ENCODE data around the gene SCAMP2. TPM values are rescaled to one million over a fixed set of nuclear protein-coding genes. Genes with fewer than 3 reads are reported as not detected.
A peak's percentile ranks its signal among the peaks of the same experiment; 100 is the strongest.

Gene SCAMP2
- polyA plus RNA-seq, 1 donor from 2014 or later = 4.5 TPM

- Histone ChIP-seq H2AFZ (ENCODE audit: low read depth, low read length) (peak within 1 kb of the TSS; percentile 65), H3K9ac (ENCODE audit: low read length) (peak within 1 kb of the TSS; percentile 96), H3K4me3 (ENCODE audit: low read length) (peak within 1 kb of the TSS; percentile 96), H3F3A (ENCODE audit: insufficient read depth, low read length, poor library complexity, severe bottlenecking) (peaks cover 7% of the 10 kb centered on the region), H3K9me3 (ENCODE audit: low read length) (no peaks in the 10 kb centered on the region), H3K36me3 (ENCODE audit: insufficient read depth, low read length) (peaks cover 9% of the 10 kb centered on the region), H3K27me3 (ENCODE audit: insufficient read depth, low read depth, low read length) (no peaks in the 10 kb centered on the region), H3K27ac (ENCODE audit: low read length) (peak within 1 kb of the TSS; percentile 90), H4K20me1 (ENCODE audit: insufficient read depth) (no peaks in the 10 kb centered on the region), H3K79me2 (replicated peaks; ENCODE audit: insufficient read depth, low read length) (peaks cover 22% of the 10 kb centered on the region), H3K9me2 (ENCODE audit: insufficient read depth, low read length) (no peaks in the 10 kb centered on the region), H3K4me2 (ENCODE audit: low read length) (peak within 1 kb of the TSS; percentile 95)
- TF ChIP-seq EP300 (conservative IDR thresholded peaks at IDR 0.05; ENCODE audit: poor library complexity, severe bottlenecking) (no peak), CTCF (IDR thresholded peaks at IDR 0.05; ENCODE audit: poor library complexity, severe bottlenecking) (peak; percentile 34), MXI1 (conservative IDR thresholded peaks at IDR 0.05; ENCODE audit: poor library complexity, severe bottlenecking) (peak; percentile 63), RAD21 (conservative IDR thresholded peaks at IDR 0.05) (no peak), POLR2AphosphoS5 (IDR thresholded peaks at IDR 0.05) (peak; percentile 71), REST (IDR thresholded peaks at IDR 0.05; ENCODE audit: borderline replicate concordance) (peak; percentile 18), SMC3 (conservative IDR thresholded peaks at IDR 0.05; ENCODE audit: poor library complexity) (no peak), TAF1 (IDR thresholded peaks at IDR 0.05; ENCODE audit: low read depth) (peak; percentile 25), EZH2 (IDR thresholded peaks at IDR 0.05; ENCODE audit: borderline replicate concordance, insufficient read depth, low read length, poor library complexity, severe bottlenecking) (no peak)
Measured at GRCh38 chr15:74906450-74907162, 33.4 kb upstream of the SCAMP2 start, which contains the start of gene FAM219B. TSS of gene FAM219B (minus strand) at chr15:74906851. CDS start at chr15:74906800, 51 bp downstream.

GRCh38 chr15:74906067-74906449 lies 32.9 kb upstream of the SCAMP2 start:
- H3K9ac ChIP-seq (ENCODE audit: low read length) = peak overlapping the region; percentile 96
- peak overlapping the region; percentile 96 for H3K4me3 ChIP-seq (ENCODE audit: low read length)
- peak overlapping the region; percentile 83 for H3K4me2 ChIP-seq (ENCODE audit: low read length)
- peaks cover 22% of the 10 kb centered on the region for H3K79me2 ChIP-seq (replicated peaks; ENCODE audit: insufficient read depth, low read length)
- peaks cover 9% of the 10 kb centered on the region for H3K36me3 ChIP-seq (ENCODE audit: insufficient read depth, low read length)
- H3K9me3 ChIP-seq (ENCODE audit: low read length) = no peaks in the 10 kb centered on the region
- H4K20me1 ChIP-seq (ENCODE audit: insufficient read depth) = no peaks in the 10 kb centered on the region
- TF ChIP-seq MXI1 (conservative IDR thresholded peaks at IDR 0.05; ENCODE audit: poor library complexity, severe bottlenecking) (peak; percentile 7), EZH2 (IDR thresholded peaks at IDR 0.05; ENCODE audit: borderline replicate concordance, insufficient read depth, low read length, poor library complexity, severe bottlenecking) (no peak)
- peaks cover 7% of the 10 kb centered on the region for H3F3A ChIP-seq (ENCODE audit: insufficient read depth, low read length, poor library complexity, severe bottlenecking)
- H2AFZ ChIP-seq (ENCODE audit: low read depth, low read length) = peak overlapping the region; percentile 65
- peak overlapping the region; percentile 90 for H3K27ac ChIP-seq (ENCODE audit: low read length)
- no peaks in the 10 kb centered on the region for H3K27me3 ChIP-seq (ENCODE audit: insufficient read depth, low read depth, low read length)
- no peaks in the 10 kb centered on the region for H3K9me2 ChIP-seq (ENCODE audit: insufficient read depth, low read length)
